Measurements from ENCODE around the gene XKR8. TPM values are rescaled to one million over a fixed set of nuclear protein-coding genes. Genes with fewer than 3 reads are reported as not detected.

XKR8 gene
- total RNA-seq, 1 experiment from 2014 or later: 17.2 TPM

- H3K27ac Mint-ChIP-seq: peak overlapping the region in 1 of 3 experiments; percentile 85; a peak in 1 of 7 replicates
- WGBS (ENCODE audit: extremely low coverage, insufficient read length, low lambda C conversion rate): no CpG with 5 or more reads among the region's 6 CpGs
- H3K27me3 Mint-ChIP-seq (ENCODE audit: low read depth): no peaks in the 10 kb centered on the region
- Histone ChIP-seq H3T11ph (ENCODE audit: low read length) (no peak overlapping the region), H3K27me3 (ENCODE audit: insufficient read depth, low read length) (no peaks in the 10 kb centered on the region), H2AK5ac (ENCODE audit: insufficient read length, low read length) (no peak overlapping the region), H3K9ac (ENCODE audit: extremely low read depth, insufficient read length, low read length) (no peak overlapping the region), H3K23me2 (ENCODE audit: insufficient read length, low read depth, low read length, poor library complexity, severe bottlenecking) (peaks cover 4% of the 10 kb centered on the region), H2AFZ (ENCODE audit: low read length) (no peak overlapping the region), H4K20me1 (ENCODE audit: control insufficient read depth, insufficient read depth, insufficient read length) (no peaks in the 10 kb centered on the region), H3K79me2 (ENCODE audit: insufficient read depth, low read length) (no peaks in the 10 kb centered on the region), H3K79me1 (ENCODE audit: insufficient read depth, low read depth, low read length, poor library complexity, severe bottlenecking) (no peaks in the 10 kb centered on the region), H3K4me1 (ENCODE audit: insufficient read depth, low read length) (no peaks in the 10 kb centered on the region; the same call in 1 of the 2 replicates), H3K23ac (ENCODE audit: insufficient read length, low read depth, low read length) (no peak overlapping the region), H4K91ac (ENCODE audit: insufficient read length, low read depth, low read length) (no peak overlapping the region), H4K8ac (replicated peaks; ENCODE audit: insufficient read length, low read depth, low read length) (no peak overlapping the region), H3K9me3 (ENCODE audit: control insufficient read depth, low read depth, low read length) (no peaks in the 10 kb centered on the region), H2BK20ac (ENCODE audit: low read depth, low read length, poor library complexity, severe bottlenecking) (no peak overlapping the region), H3K14ac (ENCODE audit: insufficient read depth, low read length) (no peak overlapping the region), H2BK120ac (ENCODE audit: low read depth, low read length, poor library complexity, severe bottlenecking) (no peak overlapping the region), H3K56ac (ENCODE audit: insufficient read length, low read depth, low read length) (no peak overlapping the region), H3K18ac (ENCODE audit: insufficient read length, low read depth, low read length) (no peak overlapping the region), H3K27ac (ENCODE audit: insufficient read length, low read depth, low read length) (no peak overlapping the region), H3K4ac (ENCODE audit: low read depth, low read length) (no peak overlapping the region), H3K4me2 (ENCODE audit: insufficient read depth, insufficient read length, low read length) (no peak overlapping the region), H4K5ac (ENCODE audit: insufficient read length, low read depth, low read length) (no peak overlapping the region), H2BK5ac (ENCODE audit: insufficient read length, low read length) (no peak overlapping the region), H2BK12ac (ENCODE audit: insufficient read length, low read depth, low read length) (no peak overlapping the region), H2BK15ac (ENCODE audit: low read depth, low read length) (no peak overlapping the region)
- TF ChIP-seq CTCF (conservative IDR thresholded peaks at IDR 0.05): no peak
- H3K4me1 Mint-ChIP-seq: peaks cover 14 to 22% of the 10 kb centered on the region in 2 experiments
- H3K4me3 Mint-ChIP-seq: no peak overlapping the region
- no peak for DNase-seq
- peaks cover 18 to 66% (median 61%) of the 10 kb centered on the region in 3 experiments; a peak in 5 of 7 replicates for H3K36me3 Mint-ChIP-seq (ENCODE audit: insufficient read depth in 1 of 3, low read depth in 3 of 3)
- no peaks in the 10 kb centered on the region; a peak in 1 of 5 replicates for H3K9me3 Mint-ChIP-seq
Measured at GRCh38 chr1:27956761-27957160, 3.0 kb upstream of the XKR8 start.
